GM23338 (cell line): ENCODE results near the gene DEDD2. TPM values are rescaled to one million over a fixed set of nuclear protein-coding genes. Genes with fewer than 3 reads are reported as not detected.

ENCODE experiments used
- ATAC-seq: fragments of 200-7000 bp; cut with Tn5 transposase; 3 replicates; pipeline ENCODE4 v1.9.1; 2020
- DNase-seq: peaks from one replicate; pipeline ENCODE4 v3.0.0-alpha.2; 2015; ENCODE audit warnings: low spot score
- H2AFZ ChIP-seq: fragments of 200-600 bp; sonication (generic); 2 replicates; pipeline ENCODE4 v1.8.0; 2016; ENCODE audit warnings: antibody characterized with exemption, mild to moderate bottlenecking, moderate library complexity
- H3F3A ChIP-seq: fragments of 200-600 bp; sonication (generic); replicated peaks from 2 replicates; pipeline ENCODE4 v1.8.0; 2017; ENCODE audit warnings: antibody characterized with exemption, mixed run types, low read depth
- H3K27ac ChIP-seq: fragments of 200-600 bp; sonication (generic); 2 replicates; pipeline ENCODE4 v1.6.1; 2016; ENCODE audit warnings: low read depth
- H3K27me3 ChIP-seq: fragments of 200-600 bp; sonication (generic); 2 replicates; pipeline ENCODE4 v1.8.0; 2016; ENCODE audit warnings: mild to moderate bottlenecking, mixed run types, moderate library complexity; ENCODE audit not compliant: insufficient read depth
- H3K36me3 ChIP-seq: fragments of 200-600 bp; sonication (generic); 2 replicates; pipeline ENCODE4 v1.8.0; 2016; ENCODE audit warnings: mild to moderate bottlenecking; ENCODE audit not compliant: insufficient read depth
- H3K4me1 ChIP-seq: fragments of 200-600 bp; sonication (generic); 2 replicates; pipeline ENCODE4 v1.8.0; 2016; ENCODE audit warnings: mild to moderate bottlenecking, moderate library complexity; ENCODE audit not compliant: insufficient read depth
- H3K4me2 ChIP-seq: fragments of 200-600 bp; sonication (generic); 2 replicates; pipeline ENCODE4 v1.7.1; 2017; ENCODE audit warnings: mixed run types
- H3K4me3 ChIP-seq: fragments of 200-600 bp; sonication (generic); 2 replicates; pipeline ENCODE4 v1.6.1; 2016; ENCODE audit warnings: mixed run types
- H3K79me2 ChIP-seq: fragments of 200-600 bp; sonication (generic); replicated peaks from 2 replicates; pipeline ENCODE4 v1.8.0; 2017; ENCODE audit warnings: mild to moderate bottlenecking; ENCODE audit not compliant: insufficient read depth
- H3K9me2 ChIP-seq: fragments of 200-600 bp; sonication (generic); 2 replicates; pipeline ENCODE4 v1.8.0; 2017; ENCODE audit not compliant: insufficient read depth
- H4K20me1 ChIP-seq: fragments of 200-600 bp; sonication (generic); replicated peaks from 2 replicates; pipeline ENCODE4 v1.8.0; 2017; ENCODE audit warnings: mild to moderate bottlenecking; ENCODE audit not compliant: insufficient read depth
- H3K27ac Mint-ChIP-seq: 2 replicates; pipeline ENCODE4 v1.8.0; 2020; ENCODE audit warnings: inconsistent platforms, mild to moderate bottlenecking, moderate library complexity, mixed read lengths
- H3K27me3 Mint-ChIP-seq: 3 replicates; pipeline ENCODE4 v1.8.0; 2022; ENCODE audit warnings: low read depth, mild to moderate bottlenecking, moderate library complexity, mixed read lengths, inconsistent platforms; ENCODE audit not compliant: insufficient read depth, poor library complexity
- H3K36me3 Mint-ChIP-seq: 3 replicates; pipeline ENCODE4 v1.8.0; 2021; ENCODE audit warnings: low read depth, mild to moderate bottlenecking, inconsistent platforms, moderate library complexity, mixed read lengths
- H3K4me1 Mint-ChIP-seq: 3 replicates; pipeline ENCODE4 v1.8.0; 2020; ENCODE audit warnings: mild to moderate bottlenecking, inconsistent platforms, mixed read lengths
- H3K4me3 Mint-ChIP-seq: 3 replicates; pipeline ENCODE4 v1.8.0; 2021; ENCODE audit warnings: moderate library complexity, mild to moderate bottlenecking, inconsistent platforms, mixed read lengths
- H3K9me3 Mint-ChIP-seq: 3 replicates; pipeline ENCODE4 v1.8.0; 2020; ENCODE audit warnings: moderate library complexity, mild to moderate bottlenecking, inconsistent platforms, mixed read lengths
- CREB1 ChIP-seq: fragments of 250-450 bp; sonication (Bioruptor Pico); IDR thresholded peaks from 2 replicates; pipeline ENCODE4 v1.5.0; 2020; ENCODE audit warnings: low read depth, mild to moderate bottlenecking, moderate library complexity
- CTCF ChIP-seq, 2 experiments: fragments of 200-600 bp in 1 of 2; sonication (generic) in 1 of 2; conservative IDR thresholded peaks; 2 replicates each; pipeline versions ENCODE4 v1.5.1 to v1.6.1; 2016 to 2017; ENCODE audit warnings: antibody characterized with exemption in 2 of 2, low read depth in 2 of 2, mild to moderate bottlenecking in 2 of 2, moderate library complexity in 1 of 2
- EZH2 ChIP-seq: fragments of 200-600 bp; sonication (generic); IDR thresholded peaks from one replicate; pipeline ENCODE4 v1.8.0; 2017; ENCODE audit warnings: antibody characterized with exemption, mild to moderate bottlenecking, low read depth; ENCODE audit not compliant: unreplicated experiment
- EZH2phosphoT487 ChIP-seq: fragments of 200-600 bp; sonication (generic); IDR thresholded peaks from one replicate; pipeline ENCODE4 v1.8.1; 2018; ENCODE audit warnings: antibody characterized with exemption; ENCODE audit not compliant: unreplicated experiment
- JUNB ChIP-seq: IDR thresholded peaks from one replicate; pipeline ENCODE4 v1.6.1; 2016; ENCODE audit warnings: antibody characterized with exemption; ENCODE audit not compliant: unreplicated experiment
- NANOG ChIP-seq: IDR thresholded peaks from 2 replicates; pipeline ENCODE4 v1.6.1; 2016; ENCODE audit warnings: antibody characterized with exemption, borderline replicate concordance
- REST ChIP-seq: IDR thresholded peaks from one replicate; pipeline ENCODE4 v1.6.1; 2018; ENCODE audit warnings: antibody characterized with exemption; ENCODE audit not compliant: unreplicated experiment
- STAT1 ChIP-seq: IDR thresholded peaks from one replicate; pipeline ENCODE4 v1.6.1; 2016; ENCODE audit warnings: antibody characterized with exemption; ENCODE audit not compliant: unreplicated experiment
- ZNF114 ChIP-seq: fragments of 250-450 bp; sonication (Bioruptor Pico); IDR thresholded peaks from 2 replicates; pipeline ENCODE4 v1.5.0; 2020; ENCODE audit warnings: mild to moderate bottlenecking, moderate library complexity
- ZNF331 ChIP-seq: fragments of 250-450 bp; sonication (Bioruptor Pico); IDR thresholded peaks from 2 replicates; pipeline ENCODE4 v1.5.0; 2020; ENCODE audit warnings: low read depth, mild to moderate bottlenecking, moderate library complexity
- polyA plus RNA-seq: library from polyadenylated mRNA; unstranded; fragments of >200 nt; fragmentation: Nextera tagmentation; extraction: Ambion mirVana; gene quantifications from 2 replicates; pipeline ENCODE4 v1.2.1, GENCODE V29; 2016
- total RNA-seq: library from RNA; depleted of rRNA; stranded (reverse); fragments of >200 nt; shearing (Covaris generic); gene quantifications from 2 replicates; pipeline ENCODE4 v1.2.3, GENCODE V29; 2014

The DEDD2 gene
- total and polyA plus RNA-seq, 2 experiments from 2014 or later = 23.4 to 63.0 TPM

- Histone ChIP-seq H3K27ac (no peak overlapping the region), H3K27me3 (peaks cover 8% of the 10 kb centered on the region; the same call in 1 of the 2 replicates), H3F3A (no peaks in the 10 kb centered on the region), H4K20me1 (no peaks in the 10 kb centered on the region), H3K9me2 (no peaks in the 10 kb centered on the region), H3K36me3 (no peaks in the 10 kb centered on the region), H3K4me1 (no peaks in the 10 kb centered on the region), H3K4me2 (no peak overlapping the region), H3K4me3 (no peak overlapping the region), H3K79me2 (no peaks in the 10 kb centered on the region), H2AFZ (no peak overlapping the region)
- Mint-ChIP-seq H3K9me3 (no peaks in the 10 kb centered on the region), H3K4me3 (no peak overlapping the region), H3K27me3 (peaks cover 2% of the 10 kb centered on the region), H3K36me3 (no peaks in the 10 kb centered on the region), H3K4me1 (no peaks in the 10 kb centered on the region), H3K27ac (no peak overlapping the region)
- no peak for DNase-seq
- ATAC-seq = no peak
- TF ChIP-seq CREB1 (CRISPR knock-in tag) (no peak), CTCF (conservative IDR thresholded peaks at IDR 0.05; ENCODE audit: low read depth in 2 of 2) (no peak), NANOG (no peak), EZH2phosphoT487 (no peak), JUNB (no peak)
Measured at GRCh38 chr19:42168206-42168605, 49.3 kb downstream of the DEDD2 start.

GRCh38 chr19:42166316-42166715 lies 51.2 kb downstream of the DEDD2 start:
- Mint-ChIP-seq H3K4me3 (no peak overlapping the region), H3K36me3 (no peaks in the 10 kb centered on the region), H3K27ac (no peak overlapping the region), H3K9me3 (no peaks in the 10 kb centered on the region), H3K4me1 (no peaks in the 10 kb centered on the region; the same call in 2 of the 3 replicates), H3K27me3 (peaks cover 4% of the 10 kb centered on the region)
- Histone ChIP-seq H3K4me2 (no peak overlapping the region), H3K4me1 (no peaks in the 10 kb centered on the region), H3K36me3 (no peaks in the 10 kb centered on the region), H4K20me1 (no peaks in the 10 kb centered on the region), H3K9me2 (no peaks in the 10 kb centered on the region), H3F3A (no peaks in the 10 kb centered on the region), H3K4me3 (no peak overlapping the region), H3K27ac (no peak overlapping the region), H2AFZ (no peak overlapping the region), H3K79me2 (no peaks in the 10 kb centered on the region), H3K27me3 (no peaks in the 10 kb centered on the region)
- DNase-seq = no peak
- no peak for ATAC-seq
- no peak for TF ChIP-seq REST
- TF ChIP-seq STAT1 = no peak
- no peak for TF ChIP-seq CREB1 (CRISPR knock-in tag)
- no peak for TF ChIP-seq JUNB
- TF ChIP-seq EZH2 = no peak
- no peak for TF ChIP-seq ZNF114
- TF ChIP-seq EZH2phosphoT487 = no peak
- TF ChIP-seq CTCF (conservative IDR thresholded peaks at IDR 0.05; ENCODE audit: low read depth in 2 of 2) = no peak
- TF ChIP-seq NANOG = no peak
- TF ChIP-seq ZNF331 (CRISPR knock-in tag) = no peak
